ENCODE results near the gene FGFR2. TPM values are rescaled to one million over a fixed set of nuclear protein-coding genes. Genes with fewer than 3 reads are reported as not detected.

Gene FGFR2
- total RNA-seq, 3 donors from 2014 or later, result 31.8 to 62.8 (median 44.3) TPM

- no peak overlapping the region for H3K27ac ChIP-seq
- no peaks in the 10 kb centered on the region for H3K27me3 ChIP-seq
- no peak overlapping the region for H3K4me3 ChIP-seq
- intact Hi-C loops (cut with DNase I; ENCODE audit: low total_unique reads), result no loop called here
- H3K36me3 ChIP-seq, result no peaks in the 10 kb centered on the region
- H3K9me3 ChIP-seq, result no peaks in the 10 kb centered on the region
- TF ChIP-seq, protein P1, sequence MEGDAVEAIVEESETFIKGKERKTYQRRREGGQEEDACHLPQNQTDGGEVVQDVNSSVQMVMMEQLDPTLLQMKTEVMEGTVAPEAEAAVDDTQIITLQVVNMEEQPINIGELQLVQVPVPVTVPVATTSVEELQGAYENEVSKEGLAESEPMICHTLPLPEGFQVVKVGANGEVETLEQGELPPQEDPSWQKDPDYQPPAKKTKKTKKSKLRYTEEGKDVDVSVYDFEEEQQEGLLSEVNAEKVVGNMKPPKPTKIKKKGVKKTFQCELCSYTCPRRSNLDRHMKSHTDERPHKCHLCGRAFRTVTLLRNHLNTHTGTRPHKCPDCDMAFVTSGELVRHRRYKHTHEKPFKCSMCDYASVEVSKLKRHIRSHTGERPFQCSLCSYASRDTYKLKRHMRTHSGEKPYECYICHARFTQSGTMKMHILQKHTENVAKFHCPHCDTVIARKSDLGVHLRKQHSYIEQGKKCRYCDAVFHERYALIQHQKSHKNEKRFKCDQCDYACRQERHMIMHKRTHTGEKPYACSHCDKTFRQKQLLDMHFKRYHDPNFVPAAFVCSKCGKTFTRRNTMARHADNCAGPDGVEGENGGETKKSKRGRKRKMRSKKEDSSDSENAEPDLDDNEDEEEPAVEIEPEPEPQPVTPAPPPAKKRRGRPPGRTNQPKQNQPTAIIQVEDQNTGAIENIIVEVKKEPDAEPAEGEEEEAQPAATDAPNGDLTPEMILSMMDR (IDR thresholded peaks at IDR 0.05), result no peak
- no peak for TF ChIP-seq POLR2AphosphoS5 (IDR thresholded peaks at IDR 0.05)
- no peak for TF ChIP-seq POLR2A (IDR thresholded peaks at IDR 0.05)
- DNase-seq (ENCODE audit: low spot score in 2 of 2), result no peak
- no peaks in the 10 kb centered on the region for H3K4me1 ChIP-seq
Observed at GRCh38 chr10:121444520-121445165, 153.6 kb downstream of the FGFR2 start.

DNA sequence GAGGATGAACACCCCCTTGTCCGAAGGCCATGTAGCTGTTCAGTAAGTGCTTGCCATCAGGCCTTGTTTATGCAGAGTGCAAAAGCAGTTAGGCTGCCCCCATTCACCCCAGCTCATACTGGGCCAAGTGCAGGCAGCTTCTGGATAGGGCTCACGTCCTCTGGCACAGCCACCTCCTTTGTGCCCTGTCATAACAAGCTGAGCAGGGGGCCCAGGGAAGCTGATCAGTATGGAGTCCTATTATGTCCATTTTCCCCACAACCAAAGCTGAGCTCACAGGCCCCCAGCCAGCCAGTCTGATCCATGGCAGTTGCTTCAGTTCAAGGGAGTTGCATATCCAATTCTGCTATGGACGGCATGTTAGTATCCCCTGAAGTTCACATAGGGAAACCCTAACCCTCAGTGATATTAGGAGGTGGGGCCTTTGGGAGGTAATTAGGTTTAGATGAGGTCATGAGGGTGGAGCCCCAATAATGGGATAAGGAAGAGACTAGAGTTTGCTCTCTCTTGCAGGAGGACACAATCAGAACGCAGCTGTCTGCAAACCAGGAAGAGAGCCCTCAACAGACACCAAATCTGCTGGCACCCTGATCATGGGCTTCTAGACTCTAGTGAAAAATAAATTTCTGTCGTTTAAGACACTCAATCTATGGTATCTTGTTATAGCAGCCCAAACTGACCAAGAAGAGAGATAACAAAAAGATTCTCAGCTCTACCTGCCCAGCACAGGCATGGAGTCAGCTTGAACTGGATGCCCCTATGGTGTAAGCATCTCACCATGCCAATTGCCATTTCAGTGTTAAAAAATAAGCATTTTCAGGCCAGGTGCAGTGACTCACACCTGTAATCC lies 155.9 kb downstream of the FGFR2 start:
- no peak for DNase-seq (ENCODE audit: low spot score in 2 of 2)
- intact Hi-C loops (cut with DNase I; ENCODE audit: low total_unique reads), result no loop called here
- H3K9me3 ChIP-seq, result no peaks in the 10 kb centered on the region
- H3K27me3 ChIP-seq, result no peaks in the 10 kb centered on the region
- no peak overlapping the region for H3K27ac ChIP-seq
- no peaks in the 10 kb centered on the region for H3K36me3 ChIP-seq
- H3K4me1 ChIP-seq, result no peaks in the 10 kb centered on the region
- TF ChIP-seq POLR2A (IDR thresholded peaks at IDR 0.05) (no peak), POLR2AphosphoS5 (IDR thresholded peaks at IDR 0.05) (no peak)
- TF ChIP-seq, protein P1 (IDR thresholded peaks at IDR 0.05), result no peak
- H3K4me3 ChIP-seq, result no peak overlapping the region

DNA sequence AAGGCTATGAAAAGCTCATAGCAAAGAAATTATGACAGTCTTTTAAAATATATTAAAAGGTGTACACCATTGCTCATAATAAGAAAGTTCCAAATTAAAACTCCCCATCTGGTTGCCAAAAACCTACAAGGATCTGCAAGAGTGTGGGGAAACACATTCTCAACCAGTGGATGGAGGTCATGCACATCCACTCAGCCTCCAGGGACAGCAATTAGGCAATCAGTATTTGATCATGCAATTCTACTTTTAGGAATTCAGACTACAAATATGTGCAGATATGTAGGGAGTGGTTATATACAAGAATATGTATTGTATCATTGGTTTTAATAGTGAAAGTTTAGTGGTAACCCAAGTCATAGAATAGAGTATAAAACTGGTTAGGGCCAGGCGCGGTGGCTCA lies 157.8 kb downstream of the FGFR2 start:
- Histone ChIP-seq H3K27ac (no peak overlapping the region), H3K36me3 (no peaks in the 10 kb centered on the region), H3K4me3 (no peak overlapping the region), H3K4me1 (no peaks in the 10 kb centered on the region), H3K27me3 (no peaks in the 10 kb centered on the region), H3K9me3 (no peaks in the 10 kb centered on the region)
- TF ChIP-seq POLR2AphosphoS5 (IDR thresholded peaks at IDR 0.05) (no peak), POLR2A (IDR thresholded peaks at IDR 0.05) (no peak)
- TF ChIP-seq, protein P1 (IDR thresholded peaks at IDR 0.05), result no peak
- no peak for DNase-seq (ENCODE audit: low spot score in 2 of 2)
- intact Hi-C loops (cut with DNase I; ENCODE audit: low total_unique reads), result no loop called here

- no peaks in the 10 kb centered on the region for H3K4me1 ChIP-seq
Observed at GRCh38 chr10:121438333-121438732, 159.9 kb downstream of the FGFR2 start.

More at GRCh38 chr10:121438333-121438732, 159.9 kb downstream of the FGFR2 start:
- no peak overlapping the region for H3K27ac ChIP-seq
- H3K36me3 ChIP-seq, result no peaks in the 10 kb centered on the region
- H3K27me3 ChIP-seq, result no peaks in the 10 kb centered on the region
- no peaks in the 10 kb centered on the region for H3K9me3 ChIP-seq
- intact Hi-C loops (cut with DNase I; ENCODE audit: low total_unique reads), result no loop called here
- no peak overlapping the region for H3K4me3 ChIP-seq
- TF ChIP-seq, protein P1 (IDR thresholded peaks at IDR 0.05), result no peak
- TF ChIP-seq POLR2AphosphoS5 (IDR thresholded peaks at IDR 0.05) (no peak), POLR2A (IDR thresholded peaks at IDR 0.05) (no peak)
- DNase-seq (ENCODE audit: low spot score in 2 of 2), result no peak

All from breast epithelium (tissue), 4 donors.